HG03066 (cell line): ENCODE results near the gene UTY.
"Not testable (repeated sequence)": the region's sequence is repeated elsewhere in the genome, so short reads cannot be mapped to it uniquely, and the experiment has no call there.

Experiments used
- ATAC-seq: cut with Tn5 transposase; IDR thresholded peaks from one replicate; pipeline ENCODE4 v1.9.1; 2021; ENCODE audit warnings: low read depth; ENCODE audit not compliant: unreplicated experiment

Gene UTY

DNA sequence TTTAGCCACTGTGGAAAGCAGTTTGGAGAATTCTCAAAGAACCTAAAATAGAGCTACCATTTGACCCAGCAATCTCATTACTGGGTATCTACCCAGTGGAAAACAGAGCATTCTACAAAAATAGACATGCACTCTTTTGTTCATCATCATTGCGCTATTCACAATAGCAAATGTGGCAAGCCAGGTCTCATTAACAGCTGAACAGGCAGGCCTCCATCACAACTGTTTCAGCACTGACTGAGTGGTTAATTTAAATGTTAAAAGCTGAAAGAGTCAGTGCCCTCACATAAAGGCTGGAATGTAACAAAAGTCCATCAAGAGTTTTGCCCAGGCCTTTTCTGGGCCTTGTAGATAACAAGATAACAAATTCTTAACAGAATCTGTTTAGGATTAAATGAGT lies 166.9 kb downstream of the UTY start:
- no peak for ATAC-seq

GRCh38 chrY:13307959-13308358 lies 171.9 kb downstream of the UTY start:
- ATAC-seq = no peak

DNA sequence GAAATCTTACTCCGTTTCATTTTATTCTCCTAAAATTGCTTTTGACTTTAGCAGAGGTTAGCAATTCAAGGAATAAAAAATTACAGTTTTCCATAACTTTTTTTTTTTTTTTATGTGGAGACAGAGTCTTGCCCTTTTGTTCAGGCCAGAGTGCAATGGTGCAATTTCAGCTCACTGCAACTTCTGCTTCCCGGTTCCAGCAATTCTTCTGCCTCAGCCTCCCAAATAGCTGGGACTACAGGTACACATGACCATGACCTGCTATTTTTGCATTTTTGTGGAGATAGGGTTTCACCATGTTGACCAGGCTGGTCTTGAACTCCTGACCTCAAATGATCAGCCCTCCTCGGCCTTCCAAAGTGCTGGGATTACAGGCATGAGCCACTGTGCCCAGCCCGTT lies 179.0 kb downstream of the UTY start:
- no peak for ATAC-seq

DNA sequence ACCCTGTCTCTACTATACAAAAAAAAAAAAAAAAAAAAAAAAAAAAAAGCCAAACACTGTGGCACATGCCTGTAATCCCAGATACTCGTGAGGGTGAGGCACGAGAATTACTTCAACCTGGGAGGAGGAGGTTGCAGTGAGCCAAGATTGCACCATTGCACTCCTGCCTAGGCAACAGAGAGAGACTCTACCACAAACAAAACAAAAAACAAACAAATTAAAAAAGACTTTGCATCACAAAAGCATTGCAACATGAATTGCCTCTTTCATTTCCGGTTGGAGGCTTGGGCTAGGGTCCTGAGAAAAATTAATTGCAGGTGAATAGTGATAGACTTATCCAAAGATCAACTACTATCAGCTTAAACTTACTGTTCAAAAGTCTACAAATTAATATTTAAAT lies 180.4 kb downstream of the UTY start:
- no peak for ATAC-seq

DNA sequence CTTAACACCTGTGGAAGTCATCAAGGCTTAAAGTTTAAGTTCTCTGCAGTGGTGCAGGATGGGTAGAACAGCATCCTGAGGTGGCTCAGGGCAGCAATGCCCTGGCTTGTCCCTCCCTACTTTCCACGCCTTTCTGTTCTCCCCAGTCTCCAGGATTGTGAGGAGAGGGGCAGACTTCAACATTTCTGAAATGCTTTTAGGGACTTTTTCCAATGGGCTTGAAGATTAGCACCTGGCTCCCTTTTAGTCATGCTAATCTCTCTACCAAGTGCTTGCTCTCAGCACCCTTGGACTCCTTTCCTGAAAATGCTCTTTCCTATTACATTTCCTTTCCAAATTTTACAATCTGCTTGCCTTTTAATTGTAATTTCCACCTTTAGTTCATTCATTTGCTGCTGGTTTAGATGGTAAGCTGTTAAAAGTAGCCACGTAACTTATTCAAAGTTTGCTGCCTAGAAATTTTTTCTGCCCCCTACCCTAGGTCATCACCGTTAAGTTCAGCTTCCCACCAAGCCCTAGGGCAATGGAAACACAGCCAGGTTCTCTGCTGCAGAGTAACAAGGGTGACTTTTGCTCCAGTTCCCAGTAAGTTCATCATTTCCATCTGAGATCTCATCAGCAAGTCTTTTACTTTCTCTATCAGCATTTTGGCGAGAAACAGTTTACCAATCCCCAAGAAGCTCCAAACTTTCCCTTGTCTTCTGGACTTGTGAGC lies 183.5 kb downstream of the UTY start:
- ATAC-seq = no peak

DNA sequence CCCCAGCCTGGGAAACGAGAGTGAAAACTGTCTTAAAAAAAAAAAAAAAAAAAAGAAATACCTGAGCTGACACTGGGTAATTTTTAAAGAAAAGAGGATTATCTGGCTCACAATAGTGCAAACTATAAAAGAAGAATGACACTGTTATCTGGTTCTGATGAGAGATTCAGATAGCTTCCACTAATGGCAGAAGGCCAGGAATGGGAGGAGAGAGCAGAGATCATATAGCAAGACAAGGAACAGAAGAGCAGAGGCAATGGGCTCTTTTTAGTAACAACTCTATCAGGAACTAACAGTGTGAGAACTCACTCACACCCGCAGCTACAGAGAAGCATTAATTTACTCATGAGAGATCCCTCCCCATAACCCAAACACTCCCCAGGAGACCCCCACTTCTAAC lies 184.8 kb downstream of the UTY start:
- ATAC-seq = no peak

DNA sequence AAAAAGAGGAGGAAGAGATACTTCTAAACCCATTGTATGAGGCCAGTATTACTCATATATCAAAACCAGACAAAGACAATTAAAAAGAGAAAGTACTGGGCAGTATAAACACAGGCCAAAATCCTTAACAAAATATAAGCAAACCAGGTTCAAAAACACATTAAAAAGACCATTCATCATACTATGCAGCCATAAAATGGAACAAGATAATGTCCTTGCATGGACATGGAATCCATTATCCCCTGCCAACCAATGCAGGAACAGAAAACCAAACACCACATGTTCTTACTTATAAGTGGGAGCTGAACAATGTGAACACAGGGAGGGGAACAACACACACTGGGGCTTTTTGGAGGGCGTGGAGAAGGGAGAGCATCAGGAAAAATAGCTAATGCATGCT lies 188.6 kb downstream of the UTY start:
- ATAC-seq = no peak

GRCh38 chrY:13282151-13283054 lies 197.4 kb downstream of the UTY start:
- ATAC-seq = not testable (repeated sequence)

- no peak for ATAC-seq
These were observed 200.3 kb downstream of the UTY start for GRCh38 chrY:13279561-13279960.

DNA sequence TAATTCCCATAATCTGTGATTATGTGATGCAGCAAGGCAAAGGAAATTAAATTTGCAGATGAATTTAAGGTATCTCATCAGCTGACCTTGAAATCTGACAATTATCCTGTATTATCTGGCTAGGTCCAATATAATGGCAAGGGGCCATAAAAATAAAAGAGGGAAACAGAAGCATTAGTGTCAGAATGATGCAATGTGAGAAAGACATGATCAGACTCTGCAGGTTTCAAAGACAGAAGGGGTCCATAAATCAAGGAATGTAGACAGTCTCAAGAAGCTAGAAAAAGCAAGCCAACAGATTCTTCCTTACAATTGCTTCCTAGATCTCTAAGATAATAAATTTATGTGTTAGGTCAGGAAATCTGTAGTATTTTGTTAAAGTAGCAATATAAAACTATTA lies 208.1 kb downstream of the UTY start:
- no peak for ATAC-seq

DNA sequence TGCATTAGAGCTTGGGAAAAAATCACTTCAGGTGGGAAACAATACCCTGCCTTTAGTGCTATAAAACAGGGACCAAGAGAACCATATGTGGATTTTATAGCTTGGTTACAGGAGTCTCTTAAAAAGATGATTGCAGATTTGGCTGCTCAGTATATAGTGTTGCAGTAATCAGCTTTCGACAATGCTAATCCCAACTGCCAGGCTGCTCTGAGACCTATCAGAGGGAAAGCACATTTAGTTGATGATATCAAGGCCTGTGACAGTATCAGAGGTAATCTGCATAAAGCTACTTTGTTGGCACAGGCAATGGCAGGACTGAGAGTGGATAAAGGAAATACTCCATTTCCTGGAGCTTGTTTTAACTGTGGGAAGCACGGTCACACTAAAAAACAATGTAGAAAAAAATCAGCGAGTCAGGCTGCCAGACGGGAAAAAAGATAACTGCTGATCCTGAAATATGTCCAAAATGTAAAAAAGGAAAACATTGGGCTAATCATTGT lies 225.8 kb downstream of the UTY start:
- not testable (repeated sequence) for ATAC-seq

- ATAC-seq = no peak
These were observed 229.4 kb downstream of the UTY start for GRCh38 chrY:13250421-13250820.

- no peak for ATAC-seq
These were observed 236.1 kb downstream of the UTY start for GRCh38 chrY:13243716-13244115.

GRCh38 chrY:13233901-13234300 lies 245.9 kb downstream of the UTY start:
- ATAC-seq = no peak

GRCh38 chrY:13233118-13233517 lies 246.7 kb downstream of the UTY start:
- no peak for ATAC-seq

- ATAC-seq = no peak
These were observed 252.4 kb downstream of the UTY start for GRCh38 chrY:13227354-13227953.

- no peak for ATAC-seq
These were observed 268.7 kb downstream of the UTY start for GRCh38 chrY:13210961-13211646.

DNA sequence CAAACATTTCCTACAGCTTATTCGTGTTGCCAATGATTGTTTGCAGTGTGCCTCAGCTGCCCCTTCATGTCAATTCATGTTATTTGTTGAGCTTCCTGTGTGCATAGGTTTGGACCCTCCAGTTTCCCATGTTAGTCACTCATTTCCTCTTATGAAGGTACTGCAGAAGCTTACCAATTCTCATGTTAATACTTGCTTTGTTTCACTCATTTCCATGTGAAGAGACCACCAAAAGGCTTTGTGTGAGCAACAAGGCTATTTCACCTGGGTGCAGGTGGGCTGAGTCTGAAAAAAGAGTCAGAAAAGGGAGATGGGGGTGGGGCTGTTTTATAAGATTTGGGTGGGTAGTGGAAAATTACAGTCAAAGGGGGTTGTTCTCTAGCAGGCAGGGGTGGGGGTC lies 274.6 kb downstream of the UTY start:
- ATAC-seq = no peak
